Measurements from ENCODE around the gene SPATC1L.

DNA sequence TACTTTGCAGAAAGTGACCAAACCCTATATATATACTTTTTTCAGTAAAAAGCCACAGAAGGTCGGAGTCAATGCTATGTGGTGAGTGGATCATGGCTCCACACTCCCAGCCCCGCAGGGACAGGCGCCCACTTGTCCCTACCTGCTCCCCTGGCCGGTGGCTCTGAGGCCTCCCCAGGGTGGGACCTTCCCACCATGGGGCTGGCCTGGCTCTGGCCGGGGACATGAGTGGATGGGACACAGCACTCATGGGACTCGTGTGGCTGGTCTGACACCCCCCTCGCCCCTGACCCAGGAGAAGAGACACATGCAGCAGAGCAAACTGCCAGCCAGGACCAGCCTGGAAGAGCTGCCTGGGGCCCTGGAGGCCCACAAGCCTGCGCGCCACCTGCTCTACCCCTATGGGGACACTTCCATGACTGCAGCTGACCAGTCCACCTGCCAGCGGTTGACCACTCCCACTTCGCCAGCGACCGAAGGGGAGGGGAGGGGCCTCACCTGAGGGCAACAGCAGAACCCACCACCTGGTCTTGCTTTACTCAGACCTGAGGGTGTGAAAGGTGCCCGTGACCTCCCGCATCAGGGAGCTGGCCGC lies 2.2 kb downstream of the SPATC1L start:
- TF ChIP-seq, protein P1, sequence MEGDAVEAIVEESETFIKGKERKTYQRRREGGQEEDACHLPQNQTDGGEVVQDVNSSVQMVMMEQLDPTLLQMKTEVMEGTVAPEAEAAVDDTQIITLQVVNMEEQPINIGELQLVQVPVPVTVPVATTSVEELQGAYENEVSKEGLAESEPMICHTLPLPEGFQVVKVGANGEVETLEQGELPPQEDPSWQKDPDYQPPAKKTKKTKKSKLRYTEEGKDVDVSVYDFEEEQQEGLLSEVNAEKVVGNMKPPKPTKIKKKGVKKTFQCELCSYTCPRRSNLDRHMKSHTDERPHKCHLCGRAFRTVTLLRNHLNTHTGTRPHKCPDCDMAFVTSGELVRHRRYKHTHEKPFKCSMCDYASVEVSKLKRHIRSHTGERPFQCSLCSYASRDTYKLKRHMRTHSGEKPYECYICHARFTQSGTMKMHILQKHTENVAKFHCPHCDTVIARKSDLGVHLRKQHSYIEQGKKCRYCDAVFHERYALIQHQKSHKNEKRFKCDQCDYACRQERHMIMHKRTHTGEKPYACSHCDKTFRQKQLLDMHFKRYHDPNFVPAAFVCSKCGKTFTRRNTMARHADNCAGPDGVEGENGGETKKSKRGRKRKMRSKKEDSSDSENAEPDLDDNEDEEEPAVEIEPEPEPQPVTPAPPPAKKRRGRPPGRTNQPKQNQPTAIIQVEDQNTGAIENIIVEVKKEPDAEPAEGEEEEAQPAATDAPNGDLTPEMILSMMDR (IDR thresholded peaks at IDR 0.05; ENCODE audit: extremely low read depth in 1 of 2, insufficient read depth in 1 of 2, low read depth in 1 of 2, low read length in 2 of 2) = no peak
- TF ChIP-seq POLR2A (IDR thresholded peaks at IDR 0.05; ENCODE audit: low read depth, low read length) (no peak), JUN (IDR thresholded peaks at IDR 0.05; ENCODE audit: borderline replicate concordance, insufficient read depth, insufficient read length, low read depth) (no peak), EZH2 (IDR thresholded peaks at IDR 0.05; ENCODE audit: borderline replicate concordance, low read depth, low read length, severe bottlenecking) (no peak), MYC (IDR thresholded peaks at IDR 0.05; ENCODE audit: low read depth, low read length) (no peak)
- TF ChIP-seq, protein P2, sequence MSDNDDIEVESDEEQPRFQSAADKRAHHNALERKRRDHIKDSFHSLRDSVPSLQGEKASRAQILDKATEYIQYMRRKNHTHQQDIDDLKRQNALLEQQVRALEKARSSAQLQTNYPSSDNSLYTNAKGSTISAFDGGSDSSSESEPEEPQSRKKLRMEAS (IDR thresholded peaks at IDR 0.05; ENCODE audit: insufficient read depth, insufficient read length) = no peak
